Spleen (tissue), 7 donors: ENCODE results near the gene PEX14.

ENCODE experiments used
- POLR2AphosphoS5 ChIP-seq, 3 donors: sonication (generic); formaldehyde crosslinking; IDR thresholded peaks; one replicate each; pipeline ENCODE4 v1.5.1; 2017; ENCODE audit warnings: antibody characterized with exemption in 3 of 3
- TF ChIP-seq, protein P1 (sequence below), 11 experiments: fragments of 200-600 bp in 7 of 11; fragments of 450-650 bp in 4 of 11; sonication (generic) in 4 of 11; IDR thresholded peaks in 8 of 11; conservative IDR thresholded peaks in 3 of 11; 1 replicate in 7 of 11; 2 replicates in 4 of 11; pipeline versions ENCODE4 v1.4.0 to v1.8.0; 2016 to 2021; ENCODE audit warnings: antibody characterized with exemption in 11 of 11, inconsistent platforms in 4 of 11, mild to moderate bottlenecking in 1 of 11
- donor health status: DM: no; HTN: no; CAD: no; lungs with moderate emphysema.
- donor health status: DM: no; HTN: no; CAD: no.
- donor health status: DM: no; HTN: no; CAD: no.

DNA sequence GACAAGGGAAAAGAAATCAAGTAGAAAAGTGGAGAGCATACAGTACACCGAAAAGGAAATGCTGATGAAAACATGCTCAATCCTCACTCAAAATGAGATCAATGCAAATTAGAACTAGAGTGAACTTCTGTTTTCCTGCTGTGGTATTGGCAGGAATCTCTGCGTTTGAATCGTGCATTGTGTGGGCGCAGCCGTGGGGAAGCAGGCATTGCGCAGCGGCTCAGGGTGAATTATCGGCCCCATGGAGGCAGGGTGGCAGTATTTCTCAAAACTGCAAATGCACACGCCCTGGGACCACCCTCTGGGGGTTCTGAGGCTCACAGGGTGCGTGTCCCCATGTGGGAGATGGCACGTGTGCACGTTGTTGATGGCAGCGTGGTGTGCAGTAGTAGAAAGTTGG is 140.6 kb downstream of the PEX14 start:
- TF ChIP-seq, protein P1, sequence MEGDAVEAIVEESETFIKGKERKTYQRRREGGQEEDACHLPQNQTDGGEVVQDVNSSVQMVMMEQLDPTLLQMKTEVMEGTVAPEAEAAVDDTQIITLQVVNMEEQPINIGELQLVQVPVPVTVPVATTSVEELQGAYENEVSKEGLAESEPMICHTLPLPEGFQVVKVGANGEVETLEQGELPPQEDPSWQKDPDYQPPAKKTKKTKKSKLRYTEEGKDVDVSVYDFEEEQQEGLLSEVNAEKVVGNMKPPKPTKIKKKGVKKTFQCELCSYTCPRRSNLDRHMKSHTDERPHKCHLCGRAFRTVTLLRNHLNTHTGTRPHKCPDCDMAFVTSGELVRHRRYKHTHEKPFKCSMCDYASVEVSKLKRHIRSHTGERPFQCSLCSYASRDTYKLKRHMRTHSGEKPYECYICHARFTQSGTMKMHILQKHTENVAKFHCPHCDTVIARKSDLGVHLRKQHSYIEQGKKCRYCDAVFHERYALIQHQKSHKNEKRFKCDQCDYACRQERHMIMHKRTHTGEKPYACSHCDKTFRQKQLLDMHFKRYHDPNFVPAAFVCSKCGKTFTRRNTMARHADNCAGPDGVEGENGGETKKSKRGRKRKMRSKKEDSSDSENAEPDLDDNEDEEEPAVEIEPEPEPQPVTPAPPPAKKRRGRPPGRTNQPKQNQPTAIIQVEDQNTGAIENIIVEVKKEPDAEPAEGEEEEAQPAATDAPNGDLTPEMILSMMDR (IDR thresholded peaks at IDR 0.05 in 8 of 11, conservative IDR thresholded peaks at IDR 0.05 in 3 of 11), result no peak
- TF ChIP-seq POLR2AphosphoS5 (IDR thresholded peaks at IDR 0.05), result no peak
